HEK293 (cell line): ENCODE data around the gene CCNK.

Experiments used
- CTCF ChIA-PET: fragments of 350-600 bp; formaldehyde crosslinking; extraction: SDS; loops from one replicate; lab custom pipeline; 2021; ENCODE audit warnings: antibody characterized with exemption; lab: Yijun Ruan, JAX
- POLR2A ChIA-PET: fragments of 300-600 bp; formaldehyde crosslinking; extraction: SDS; loops from one replicate; lab custom pipeline; 2020; ENCODE audit warnings: antibody characterized with exemption, inconsistent platforms; lab: Yijun Ruan, JAX
- H3K27ac ChIP-seq: fragments of 200-500 bp; sonication (Bioruptor generic); 2 replicates; pipeline ENCODE4 v1.5.1; 2014; ENCODE audit warnings: low read depth, low read length, control low read depth, inconsistent platforms; ENCODE audit errors: extremely low read depth
- H3K36me3 ChIP-seq, 2 experiments: fragments of 200-500 bp in 1 of 2; sonication (Bioruptor generic) in 1 of 2; 1 replicate in 1 of 2; 2 replicates in 1 of 2; pipeline ENCODE4 v1.5.1; 2014 to 2017; ENCODE audit warnings: inconsistent platforms in 2 of 2, low read length in 2 of 2; ENCODE audit not compliant: control insufficient read depth in 2 of 2, insufficient read depth in 1 of 2
- H3K4me1 ChIP-seq: fragments of 200-500 bp; sonication (Bioruptor generic); 2 replicates; pipeline ENCODE4 v1.5.1; 2014; ENCODE audit warnings: mild to moderate bottlenecking, low read length, inconsistent platforms; ENCODE audit not compliant: control insufficient read depth, insufficient read depth
- H3K4me3 ChIP-seq: 2 replicates; pipeline ENCODE4 v1.5.1; 2011; ENCODE audit warnings: low read depth, mild to moderate bottlenecking, control low read depth, low read length, moderate library complexity
- H3K9me3 ChIP-seq: fragments of 200-500 bp; sonication (Bioruptor generic); 2 replicates; pipeline ENCODE4 v1.5.1; 2014; ENCODE audit warnings: low read depth, low read length, inconsistent platforms; ENCODE audit not compliant: control insufficient read depth, insufficient read depth
- BCL11A ChIP-seq: fragments of 450-650 bp; formaldehyde crosslinking; IDR thresholded peaks from 2 replicates; pipeline ENCODE4 v1.5.1; 2016; ENCODE audit warnings: low read depth, missing biosample characterization, missing genetic modification characterization
- CTCF ChIP-seq: fragments of 450-650 bp; formaldehyde crosslinking; IDR thresholded peaks from 2 replicates; pipeline ENCODE4 v1.5.1; 2016; ENCODE audit warnings: missing biosample characterization, missing genetic modification characterization
- FEZF1 ChIP-seq: fragments of 450-650 bp; formaldehyde crosslinking; IDR thresholded peaks from 2 replicates; pipeline ENCODE4 v1.5.1; 2016; ENCODE audit warnings: missing biosample characterization, missing genetic modification characterization
- GLIS2 ChIP-seq: fragments of 450-650 bp; formaldehyde crosslinking; IDR thresholded peaks from 2 replicates; pipeline ENCODE4 v1.5.1; 2016; ENCODE audit warnings: missing biosample characterization, missing genetic modification characterization
- HIC1 ChIP-seq: fragments of 450-650 bp; formaldehyde crosslinking; IDR thresholded peaks from 2 replicates; pipeline ENCODE4 v1.5.1; 2016; ENCODE audit warnings: missing biosample characterization, missing genetic modification characterization
- IKZF3 ChIP-seq: fragments of 450-650 bp; IDR thresholded peaks from 2 replicates; pipeline ENCODE4 v1.5.0; 2018; ENCODE audit warnings: missing biosample characterization, mild to moderate bottlenecking, missing genetic modification characterization, moderate library complexity
- KLF8 ChIP-seq: fragments of 450-650 bp; formaldehyde crosslinking; IDR thresholded peaks from 2 replicates; pipeline ENCODE4 v1.5.1; 2016; ENCODE audit warnings: missing biosample characterization, missing genetic modification characterization
- KLF9 ChIP-seq: fragments of 450-650 bp; formaldehyde crosslinking; IDR thresholded peaks from 2 replicates; pipeline ENCODE4 v1.5.1; 2016; ENCODE audit warnings: missing biosample characterization, missing genetic modification characterization, low read depth
- SP3 ChIP-seq: fragments of 450-650 bp; formaldehyde crosslinking; IDR thresholded peaks from 2 replicates; pipeline ENCODE4 v1.5.1; 2016; ENCODE audit warnings: missing biosample characterization, missing genetic modification characterization
- ZBTB20 ChIP-seq: fragments of 450-650 bp; formaldehyde crosslinking; IDR thresholded peaks from 2 replicates; pipeline ENCODE4 v1.5.1; 2016; ENCODE audit warnings: missing biosample characterization, missing genetic modification characterization
- ZFP3 ChIP-seq: fragments of 450-650 bp; formaldehyde crosslinking; IDR thresholded peaks from 2 replicates; pipeline ENCODE4 v1.5.1; 2016; ENCODE audit warnings: low read depth, missing biosample characterization, missing genetic modification characterization
- ZNF112 ChIP-seq: fragments of 450-650 bp; formaldehyde crosslinking; IDR thresholded peaks from 2 replicates; pipeline ENCODE4 v1.5.0; 2017; ENCODE audit warnings: missing biosample characterization, missing genetic modification characterization
- ZNF169 ChIP-seq: fragments of 450-650 bp; formaldehyde crosslinking; IDR thresholded peaks from 2 replicates; pipeline ENCODE4 v1.5.1; 2016; ENCODE audit warnings: missing biosample characterization, missing genetic modification characterization
- ZNF221 ChIP-seq: fragments of 450-650 bp; formaldehyde crosslinking; IDR thresholded peaks from 2 replicates; pipeline ENCODE4 v1.5.1; 2017; ENCODE audit warnings: missing biosample characterization, missing genetic modification characterization, borderline replicate concordance
- ZNF311 ChIP-seq: fragments of 450-650 bp; formaldehyde crosslinking; IDR thresholded peaks from 2 replicates; pipeline ENCODE4 v1.5.1; 2017; ENCODE audit warnings: missing biosample characterization, missing genetic modification characterization, borderline replicate concordance
- ZNF423 ChIP-seq: fragments of 450-650 bp; formaldehyde crosslinking; IDR thresholded peaks from 2 replicates; pipeline ENCODE4 v1.5.1; 2016; ENCODE audit warnings: missing biosample characterization, missing genetic modification characterization
- ZNF48 ChIP-seq: fragments of 450-650 bp; formaldehyde crosslinking; IDR thresholded peaks from 2 replicates; pipeline ENCODE4 v1.5.1; 2016; ENCODE audit warnings: missing biosample characterization, missing genetic modification characterization
- ZNF521 ChIP-seq: fragments of 450-650 bp; formaldehyde crosslinking; IDR thresholded peaks from 2 replicates; pipeline ENCODE4 v1.5.1; 2017; ENCODE audit warnings: missing biosample characterization, mild to moderate bottlenecking, missing genetic modification characterization
- ZNF555 ChIP-seq: fragments of 450-650 bp; formaldehyde crosslinking; conservative IDR thresholded peaks from 2 replicates; pipeline ENCODE4 v1.5.1; 2017; ENCODE audit warnings: missing biosample characterization, mild to moderate bottlenecking, missing genetic modification characterization, inconsistent platforms
- ZNF561 ChIP-seq: fragments of 450-650 bp; IDR thresholded peaks from 2 replicates; pipeline ENCODE4 v1.5.1; 2018; ENCODE audit warnings: missing biosample characterization, missing genetic modification characterization, borderline replicate concordance
- ZNF571 ChIP-seq: fragments of 450-650 bp; formaldehyde crosslinking; IDR thresholded peaks from 2 replicates; pipeline ENCODE4 v1.5.0; 2017; ENCODE audit warnings: missing biosample characterization, missing genetic modification characterization
- ZNF585B ChIP-seq: fragments of 450-650 bp; formaldehyde crosslinking; IDR thresholded peaks from 2 replicates; pipeline ENCODE4 v1.5.1; 2016; ENCODE audit warnings: missing biosample characterization, missing genetic modification characterization
- ZNF677 ChIP-seq: fragments of 450-650 bp; IDR thresholded peaks from 2 replicates; pipeline ENCODE4 v1.5.0; 2018; ENCODE audit warnings: missing biosample characterization, mild to moderate bottlenecking, missing genetic modification characterization, moderate library complexity
- ZNF704 ChIP-seq: fragments of 450-650 bp; formaldehyde crosslinking; IDR thresholded peaks from 2 replicates; pipeline ENCODE4 v1.5.1; 2016; ENCODE audit warnings: missing biosample characterization, missing genetic modification characterization
- ZNF837 ChIP-seq: fragments of 450-650 bp; formaldehyde crosslinking; IDR thresholded peaks from 2 replicates; pipeline ENCODE4 v1.5.1; 2016; ENCODE audit warnings: missing biosample characterization, missing genetic modification characterization
- ZSCAN30 ChIP-seq: fragments of 450-650 bp; IDR thresholded peaks from 2 replicates; pipeline ENCODE4 v1.5.1; 2018; ENCODE audit warnings: missing biosample characterization, mild to moderate bottlenecking, missing genetic modification characterization, moderate library complexity

Gene CCNK

DNA sequence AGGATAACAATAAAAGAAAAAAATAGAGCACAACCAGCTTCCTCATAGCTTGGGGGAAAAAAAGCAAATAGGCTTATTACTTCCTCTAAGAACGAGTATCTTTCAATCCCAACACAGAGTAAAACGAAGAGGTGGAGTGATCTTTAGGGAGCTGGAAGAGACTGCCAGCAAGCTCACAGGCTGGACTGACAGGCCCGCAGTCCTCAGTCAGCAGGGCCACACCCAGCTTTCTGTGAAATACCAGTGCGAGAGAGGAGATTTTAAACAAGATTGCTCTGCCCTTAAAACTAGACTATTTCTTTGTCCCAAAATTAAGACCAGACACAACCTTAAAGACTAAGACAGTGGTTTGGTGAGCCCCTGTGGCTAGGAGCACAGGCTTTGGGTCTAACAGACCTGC lies 33.5 kb upstream of the CCNK start (continued):
- no peak for TF ChIP-seq ZNF837 (tag by site-specific recombination)
- TF ChIP-seq ZNF555 (tag by site-specific recombination), result no peak
- TF ChIP-seq ZSCAN30 (tag by site-specific recombination), result no peak
- TF ChIP-seq, all 188 proteins: peak for 0

DNA sequence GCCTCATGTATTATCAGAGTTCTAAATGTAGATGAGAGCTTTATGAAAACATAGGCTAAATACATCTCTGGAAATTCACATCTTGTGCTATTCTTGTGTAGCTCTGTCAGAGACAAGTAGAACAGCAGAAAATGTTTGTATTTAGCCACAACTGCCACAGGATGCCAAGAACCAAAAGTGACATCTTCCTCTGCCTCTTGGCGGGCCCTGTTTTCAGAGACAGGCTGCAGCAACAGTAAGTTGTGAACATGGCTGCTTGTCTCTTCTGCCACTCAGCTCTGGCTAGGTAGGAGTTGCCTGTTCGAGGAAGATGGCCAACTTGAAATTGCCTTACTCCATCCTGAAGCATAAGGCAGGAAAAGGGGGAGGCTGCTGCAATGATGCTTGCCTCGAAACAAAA lies 30.9 kb upstream of the CCNK start:
- no peaks in the 10 kb centered on the region for H3K4me1 ChIP-seq
- peaks cover 4 to 59% of the 10 kb centered on the region in 2 experiments for H3K36me3 ChIP-seq
- ChIA-PET CTCF (interaction anchor here (0.8 to 2.1 kb wide), 2 partner anchors 34 to 58 kb away, joined by 3 to 7 read pairs; no protein-coding TSS in a partner anchor), POLR2A (no interaction called here)
- H3K4me3 ChIP-seq, result no peak overlapping the region
- no peaks in the 10 kb centered on the region for H3K9me3 ChIP-seq
- no peak overlapping the region for H3K27ac ChIP-seq
- TF ChIP-seq CTCF (tag by site-specific recombination) (no peak), KLF8 (tag by site-specific recombination) (no peak), SP3 (no peak), ZNF561 (tag by site-specific recombination) (no peak), ZNF677 (no peak), ZNF169 (tag by site-specific recombination) (no peak), KLF9 (tag by site-specific recombination) (no peak), ZNF521 (tag by site-specific recombination) (no peak), ZNF221 (tag by site-specific recombination) (no peak), ZNF423 (no peak), ZFP3 (tag by site-specific recombination) (no peak), ZNF311 (tag by site-specific recombination) (no peak), ZBTB20 (tag by site-specific recombination) (no peak), FEZF1 (tag by site-specific recombination) (no peak), IKZF3 (tag by site-specific recombination) (no peak), GLIS2 (tag by site-specific recombination) (no peak), ZNF585B (tag by site-specific recombination) (no peak), ZNF112 (no peak)
- TF ChIP-seq, all 188 proteins: peak for 0

GRCh38 chr14:99451234-99451633 lies 30.0 kb upstream of the CCNK start:
- H3K36me3 ChIP-seq, result peaks cover 10 to 63% of the 10 kb centered on the region in 2 experiments
- ChIA-PET CTCF (interaction anchor here (0.7 kb wide), 1 partner anchor 59 kb away, joined by 3 read pairs; no protein-coding TSS in a partner anchor), POLR2A (no interaction called here)
- TF ChIP-seq HIC1 (no peak), ZNF704 (no peak), ZNF571 (no peak), BCL11A (no peak), ZNF48 (tag by site-specific recombination) (no peak)
- TF ChIP-seq, all 188 proteins: peak for 0
- Histone ChIP-seq H3K27ac (no peak overlapping the region), H3K4me3 (no peak overlapping the region), H3K9me3 (no peaks in the 10 kb centered on the region), H3K4me1 (no peaks in the 10 kb centered on the region)
